Mucosa of descending colon (tissue), 3 donors: ENCODE data around the gene SEPTIN14. TPM values are rescaled to one million over a fixed set of nuclear protein-coding genes. Genes with fewer than 3 reads are reported as not detected.
"Not testable (repeated sequence)": the region's sequence is repeated elsewhere in the genome, so short reads cannot be mapped to it uniquely, and the experiment has no call there.

ENCODE experiments used
- ATAC-seq: fragments of 200-7000 bp; cut with Tn5 transposase; one replicate; pipeline ENCODE4 v1.9.1; 2020; ENCODE audit warnings: mild to moderate bottlenecking, moderate library complexity
- DNase-seq, 3 donors: peaks; one replicate each; pipeline ENCODE4 v3.0.0-alpha.2; 2020
- H3K36me3 ChIP-seq: fragments of 200-600 bp; one replicate; pipeline ENCODE4 v1.8.0; 2021; ENCODE audit warnings: low read depth, mild to moderate bottlenecking
- H3K4me1 ChIP-seq: fragments of 200-600 bp; one replicate; pipeline ENCODE4 v1.8.0; 2021; ENCODE audit warnings: low read depth, mild to moderate bottlenecking
- H3K4me3 ChIP-seq: fragments of 200-600 bp; one replicate; pipeline ENCODE4 v1.8.0; 2021; ENCODE audit warnings: mild to moderate bottlenecking
- H3K9me3 ChIP-seq: fragments of 200-600 bp; one replicate; pipeline ENCODE4 v1.8.0; 2021; ENCODE audit warnings: mild to moderate bottlenecking
- intact Hi-C, 2 donors: fragments of 100-400 bp; cut with DNase I in 1 of 2; cut with micrococcal nuclease in 1 of 2; formaldehyde crosslinking; loops; one replicate each; pipeline versions ENCODE4 v1.11.0 to v1.11.1; 2022; cut with DNase I, micrococcal nuclease
- total RNA-seq, 3 donors: library from RNA; stranded (reverse); fragmentation: NEBNext Ultra II Directional in 2 of 3; extraction: Animal tissue kit (Norgen Biotek cat#: 25700) in 2 of 3; gene quantifications; one replicate each; pipeline versions ENCODE4 v1.2.1 to v1.2.4, GENCODE V29; 2021 to 2023
- TF ChIP-seq, protein P1 (sequence below): fragments of 200-600 bp; IDR thresholded peaks from one replicate; pipeline ENCODE4 v1.8.0; 2022; ENCODE audit warnings: antibody characterized with exemption, mild to moderate bottlenecking
- donor health status: DM: no; HTN: no; CAD: no; lungs with moderate emphysema.
- donor health status: DM: no; HTN: no; CAD: no.
- donor health status: DM: no; HTN: yes; CAD: no.

The SEPTIN14 gene
- total RNA-seq, 3 donors from 2014 or later, result not detected

GRCh38 chr7:55838595-55838994, 24.0 kb downstream of the SEPTIN14 start:
- H3K4me3 ChIP-seq, result no peak overlapping the region
- H3K4me1 ChIP-seq, result no peaks in the 10 kb centered on the region
- H3K9me3 ChIP-seq, result no peaks in the 10 kb centered on the region
- ATAC-seq, result no peak
- intact Hi-C loops, result no loop called here
- DNase-seq, result no peak
- TF ChIP-seq, protein P1, sequence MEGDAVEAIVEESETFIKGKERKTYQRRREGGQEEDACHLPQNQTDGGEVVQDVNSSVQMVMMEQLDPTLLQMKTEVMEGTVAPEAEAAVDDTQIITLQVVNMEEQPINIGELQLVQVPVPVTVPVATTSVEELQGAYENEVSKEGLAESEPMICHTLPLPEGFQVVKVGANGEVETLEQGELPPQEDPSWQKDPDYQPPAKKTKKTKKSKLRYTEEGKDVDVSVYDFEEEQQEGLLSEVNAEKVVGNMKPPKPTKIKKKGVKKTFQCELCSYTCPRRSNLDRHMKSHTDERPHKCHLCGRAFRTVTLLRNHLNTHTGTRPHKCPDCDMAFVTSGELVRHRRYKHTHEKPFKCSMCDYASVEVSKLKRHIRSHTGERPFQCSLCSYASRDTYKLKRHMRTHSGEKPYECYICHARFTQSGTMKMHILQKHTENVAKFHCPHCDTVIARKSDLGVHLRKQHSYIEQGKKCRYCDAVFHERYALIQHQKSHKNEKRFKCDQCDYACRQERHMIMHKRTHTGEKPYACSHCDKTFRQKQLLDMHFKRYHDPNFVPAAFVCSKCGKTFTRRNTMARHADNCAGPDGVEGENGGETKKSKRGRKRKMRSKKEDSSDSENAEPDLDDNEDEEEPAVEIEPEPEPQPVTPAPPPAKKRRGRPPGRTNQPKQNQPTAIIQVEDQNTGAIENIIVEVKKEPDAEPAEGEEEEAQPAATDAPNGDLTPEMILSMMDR, result no peak
- no peaks in the 10 kb centered on the region for H3K36me3 ChIP-seq

DNA sequence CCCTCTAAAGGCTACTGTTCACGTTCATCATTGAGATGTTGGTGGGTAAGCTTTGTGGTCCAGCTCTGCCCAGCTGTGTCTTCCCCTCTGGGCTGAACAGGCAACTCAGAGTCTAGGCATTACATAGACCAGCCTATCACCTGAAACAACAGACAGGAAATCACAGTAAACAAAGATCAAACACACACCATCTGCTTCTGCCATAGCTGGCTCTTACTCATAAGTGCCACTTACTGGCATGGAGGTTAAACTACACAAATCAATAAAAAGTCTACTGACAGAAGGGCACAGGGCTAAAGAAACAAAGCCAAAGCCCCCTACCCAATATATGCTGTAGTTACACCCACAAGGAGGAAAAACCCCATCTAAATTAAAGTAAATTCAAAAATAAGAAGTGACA, 35.0 kb downstream of the SEPTIN14 start:
- no peaks in the 10 kb centered on the region for H3K36me3 ChIP-seq
- ATAC-seq (no peak), DNase-seq (no peak)
- intact Hi-C loops, result no loop called here
- peaks cover 41% of the 10 kb centered on the region for H3K9me3 ChIP-seq
- H3K4me1 ChIP-seq, result no peaks in the 10 kb centered on the region
- no peak overlapping the region for H3K4me3 ChIP-seq
- TF ChIP-seq, protein P1, result no peak

DNA sequence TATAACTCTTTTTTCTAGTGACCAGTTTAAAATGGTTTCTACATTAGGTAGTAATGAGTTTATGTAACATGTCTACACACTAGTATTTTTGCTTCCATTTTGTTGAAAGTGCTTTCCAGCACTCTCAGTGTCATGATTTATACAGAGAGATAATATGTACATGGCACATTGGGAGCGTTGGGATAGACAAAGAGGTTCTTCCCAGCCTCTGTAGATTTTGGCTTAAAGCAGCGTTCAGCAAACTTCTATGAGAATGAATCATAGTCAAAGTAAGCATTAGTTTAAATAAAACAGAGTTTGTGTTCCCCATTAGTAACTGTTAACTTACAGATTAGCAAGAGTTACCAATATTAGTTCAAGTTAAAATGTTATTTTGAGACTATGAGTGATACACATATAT, 43.9 kb downstream of the SEPTIN14 start:
- TF ChIP-seq, protein P1, result no peak
- no peak for ATAC-seq

GRCh38 chr7:55797260-55797659, 65.3 kb downstream of the SEPTIN14 start:
- intact Hi-C loops, DNase-seq, H3K4me1 ChIP-seq, ATAC-seq, H3K36me3 ChIP-seq, H3K4me3 ChIP-seq: not testable (repeated sequence)
- H3K9me3 ChIP-seq, result peaks cover 21% of the 10 kb centered on the region

More for the DNA sequence above, 43.9 kb downstream of the SEPTIN14 start:
- Histone ChIP-seq H3K9me3 (peaks cover 13% of the 10 kb centered on the region), H3K4me1 (no peaks in the 10 kb centered on the region), H3K36me3 (no peaks in the 10 kb centered on the region), H3K4me3 (no peak overlapping the region)
- intact Hi-C loops, result no loop called here
- no peak for DNase-seq

DNA sequence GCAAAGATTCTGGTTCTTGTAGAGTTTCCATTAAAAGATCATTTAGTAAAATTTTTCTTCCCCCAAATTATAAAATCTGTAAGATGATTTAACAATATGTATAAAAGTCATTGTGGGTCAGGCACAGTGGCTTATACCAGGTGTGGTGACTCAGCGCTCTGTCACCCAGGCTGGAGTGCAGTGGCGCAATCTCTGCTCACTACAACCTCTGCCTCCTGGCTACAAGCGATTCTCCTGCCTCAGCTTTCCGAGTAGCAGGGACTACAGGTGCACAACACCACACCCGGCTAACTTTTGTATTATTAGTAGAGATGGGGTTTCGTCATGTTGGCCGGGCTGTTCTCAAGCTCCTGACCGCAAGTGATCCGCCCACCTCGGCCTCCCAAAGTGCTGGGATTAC, 68.0 kb downstream of the SEPTIN14 start:
- Histone ChIP-seq H3K4me3 (no peak overlapping the region), H3K36me3 (no peaks in the 10 kb centered on the region), H3K9me3 (peaks cover 21% of the 10 kb centered on the region), H3K4me1 (no peaks in the 10 kb centered on the region)
- DNase-seq, result no peak
- no peak for ATAC-seq
- intact Hi-C loops, result no loop called here
- TF ChIP-seq, protein P1, result no peak

GRCh38 chr7:55792048-55792447, 70.5 kb downstream of the SEPTIN14 start:
- TF ChIP-seq, protein P1, result no peak
- Histone ChIP-seq H3K9me3 (peaks cover 5% of the 10 kb centered on the region), H3K4me3 (no peak overlapping the region), H3K36me3 (no peaks in the 10 kb centered on the region), H3K4me1 (no peaks in the 10 kb centered on the region)
- DNase-seq (no peak), ATAC-seq (no peak)
- intact Hi-C loops, result no loop called here
